HCT116 (cell line): ENCODE measurements around the gene TBC1D1. TPM values are rescaled to one million over a fixed set of nuclear protein-coding genes. Genes with fewer than 3 reads are reported as not detected.

ENCODE experiments used
- ATAC-seq: fragments of 200-7000 bp; cut with Tn5 transposase; 2 replicates; pipeline ENCODE4 v1.9.1; 2020; ENCODE audit warnings: mild to moderate bottlenecking, moderate library complexity
- BruUV-seq: library from RNA; stranded (reverse); fragments of 400-500 nt; replicated peaks from 2 replicates; lab custom pipeline; 2021; lab: Mats Ljungman, UMichigan
- CTCF ChIA-PET: fragments of 300-600 bp; sonication (Branson Sonifier 250); formaldehyde crosslinking; loops from one replicate; lab custom pipeline; 2021; ENCODE audit warnings: antibody characterized with exemption; lab: Charles Lee
- POLR2A ChIA-PET: fragments of 300-600, 350-600 bp; sonication (Branson Sonifier 250); formaldehyde crosslinking; loops from one replicate; lab custom pipeline; 2021; ENCODE audit warnings: antibody characterized with exemption; lab: Charles Lee
- RAD21 ChIA-PET, 2 experiments: fragments of 300-600 bp; sonication (Branson Sonifier 250); formaldehyde crosslinking; loops; one replicate each; lab custom pipeline; 2023; ENCODE audit warnings: low total read pairs in 2 of 2; ENCODE audit not compliant: uncharacterized antibody in 2 of 2, unreplicated experiment in 2 of 2, low non-redundant PET in 1 of 2; lab: Charles Lee
- DNase-seq: peaks from one replicate; pipeline ENCODE4 v3.0.0-alpha.2; 2010; ENCODE audit warnings: low read depth, low spot score
- H2AFZ ChIP-seq: fragments of 200-600 bp; shearing (Covaris generic), sonication (generic); 2 replicates; pipeline ENCODE4 v1.6.1; 2017; ENCODE audit warnings: low read depth, mixed run types, mixed read lengths, antibody characterized with exemption, low read length; ENCODE audit not compliant: poor library complexity, severe bottlenecking
- H3K27ac ChIP-seq: 2 replicates; pipeline ENCODE4 v1.5.1; 2012; ENCODE audit warnings: low read depth, low read length
- H3K27me3 ChIP-seq: fragments of 200-600 bp; sonication (generic); 2 replicates; pipeline ENCODE4 v1.6.1; 2016; ENCODE audit warnings: mixed run types, low read length, mixed read lengths; ENCODE audit not compliant: insufficient read depth
- H3K36me3 ChIP-seq, 2 experiments: fragments of 200-500 bp in 1 of 2; fragments of 200-600 bp in 1 of 2; sonication (Bioruptor generic) in 1 of 2; sonication (generic) in 1 of 2; 2 replicates each; pipeline versions ENCODE4 v1.5.1 to v1.6.1; 2014 to 2016; ENCODE audit warnings: low read length in 2 of 2, inconsistent platforms in 1 of 2, mixed read lengths in 1 of 2, mixed run types in 1 of 2; ENCODE audit not compliant: insufficient read depth in 2 of 2, control insufficient read depth in 1 of 2
- H3K4me1 ChIP-seq, 2 experiments: fragments of 200-600 bp in 1 of 2; sonication (generic) in 1 of 2; 2 replicates each; pipeline versions ENCODE4 v1.5.1 to v1.6.1; 2012 to 2017; ENCODE audit warnings: low read length in 2 of 2, inconsistent platforms in 1 of 2, mild to moderate bottlenecking in 1 of 2, mixed read lengths in 1 of 2, mixed run types in 1 of 2, moderate library complexity in 1 of 2; ENCODE audit not compliant: insufficient read depth in 2 of 2, control insufficient read depth in 1 of 2
- H3K4me2 ChIP-seq: fragments of 200-600 bp; sonication (generic); 2 replicates; pipeline ENCODE4 v1.6.1; 2017; ENCODE audit warnings: mixed run types, low read length, mixed read lengths
- H3K4me3 ChIP-seq, 2 experiments: fragments of 200-600 bp in 1 of 2; sonication (generic) in 1 of 2; replicated peaks in 1 of 2; 2 replicates each; pipeline ENCODE4 v1.5.1; 2011 to 2016; ENCODE audit warnings: low read length in 2 of 2, control low read depth in 1 of 2, low read depth in 1 of 2, mild to moderate bottlenecking in 1 of 2, mixed read lengths in 1 of 2, mixed run types in 1 of 2
- H3K79me2 ChIP-seq: fragments of 200-600 bp; sonication (generic); 2 replicates; pipeline ENCODE4 v1.6.1; 2017; ENCODE audit warnings: mild to moderate bottlenecking, mixed run types, low read length, moderate library complexity, mixed read lengths; ENCODE audit not compliant: insufficient read depth
- H3K9ac ChIP-seq: fragments of 200-600 bp; sonication (generic); 2 replicates; pipeline ENCODE4 v1.6.1; 2016; ENCODE audit warnings: low read length, mixed read lengths
- H3K9me2 ChIP-seq: fragments of 200-600 bp; sonication (generic), shearing (Covaris generic); 2 replicates; pipeline ENCODE4 v1.6.1; 2017; ENCODE audit warnings: mixed run types, mild to moderate bottlenecking, moderate library complexity; ENCODE audit not compliant: insufficient read depth
- H3K9me3 ChIP-seq, 2 experiments: fragments of 200-500 bp in 1 of 2; fragments of 200-600 bp in 1 of 2; sonication (Bioruptor generic) in 1 of 2; sonication (generic) in 1 of 2; 2 replicates each; pipeline ENCODE4 v1.6.1; 2014 to 2017; ENCODE audit warnings: low read length in 2 of 2, mixed read lengths in 2 of 2, inconsistent platforms in 1 of 2, low read depth in 1 of 2, mild to moderate bottlenecking in 1 of 2, mixed run types in 1 of 2, moderate library complexity in 1 of 2; ENCODE audit not compliant: control insufficient read depth in 1 of 2, insufficient read depth in 1 of 2
- H4K20me1 ChIP-seq: fragments of 200-600 bp; sonication (generic), shearing (Covaris generic); 2 replicates; pipeline ENCODE4 v1.6.1; 2017; ENCODE audit warnings: mixed run types, mild to moderate bottlenecking, moderate library complexity; ENCODE audit not compliant: insufficient read depth
- CBX3 ChIP-seq: IDR thresholded peaks from 2 replicates; pipeline ENCODE4 v1.6.1; 2012; ENCODE audit warnings: low read depth
- EGR1 ChIP-seq: IDR thresholded peaks from 2 replicates; pipeline ENCODE4 v1.6.1; 2012; ENCODE audit warnings: low read depth
- EZH2 ChIP-seq: fragments of 200-600 bp; sonication (generic); IDR thresholded peaks from 2 replicates; pipeline ENCODE4 v1.6.1; 2017; ENCODE audit warnings: antibody characterized with exemption, mixed run types
- EZH2phosphoT487 ChIP-seq: fragments of 200-600 bp; IDR thresholded peaks from 2 replicates; pipeline ENCODE4 v1.6.1; 2018; ENCODE audit warnings: antibody characterized with exemption, borderline replicate concordance
- FOSL1 ChIP-seq: IDR thresholded peaks from 2 replicates; pipeline ENCODE4 v1.6.1; 2012; ENCODE audit warnings: low read depth
- JUND ChIP-seq: IDR thresholded peaks from 2 replicates; pipeline ENCODE4 v1.6.1; 2012
- POLR2A ChIP-seq: IDR thresholded peaks from 2 replicates; pipeline ENCODE4 v1.7.0; 2011; ENCODE audit warnings: borderline replicate concordance; ENCODE audit not compliant: insufficient read depth, insufficient read length; ENCODE audit errors: extremely low read depth
- RAD21 ChIP-seq: IDR thresholded peaks from 2 replicates; pipeline ENCODE4 v1.6.1; 2012; ENCODE audit warnings: low read depth, mild to moderate bottlenecking
- YY1 ChIP-seq: IDR thresholded peaks from 2 replicates; pipeline ENCODE4 v1.6.1; 2011; ENCODE audit warnings: low read length, low read depth, moderate library complexity, mild to moderate bottlenecking; ENCODE audit not compliant: insufficient replicate concordance; ENCODE audit errors: extremely low read depth
- ZFX ChIP-seq: fragments of 450-650 bp; IDR thresholded peaks from 2 replicates; pipeline ENCODE4 v1.6.1; 2017
- ZNF274 ChIP-seq: fragments of 200-500 bp; sonication (Bioruptor generic); IDR thresholded peaks from 2 replicates; pipeline ENCODE4 v1.6.1; 2014; ENCODE audit warnings: mild to moderate bottlenecking, low read depth, low read length, inconsistent platforms
- intact Hi-C: fragments of 100-400 bp; cut with micrococcal nuclease; formaldehyde crosslinking; loops from 2 replicates; pipeline ENCODE4 v1.10.0; 2022
- total RNA-seq: library from RNA; stranded (reverse); gene quantifications from one replicate; pipeline ENCODE4 v1.2.1, GENCODE V29; 2021; ENCODE audit not compliant: unreplicated experiment
- TF ChIP-seq, protein P1 (sequence below): IDR thresholded peaks from 2 replicates; pipeline ENCODE4 v1.6.1; 2012
- TF ChIP-seq, protein P2 (sequence below): IDR thresholded peaks from 2 replicates; pipeline ENCODE4 v1.6.1; 2012
- TF ChIP-seq, protein P3 (sequence below): IDR thresholded peaks from 2 replicates; pipeline ENCODE4 v1.6.1; 2012; ENCODE audit warnings: low read depth
- TF ChIP-seq, protein P4 (sequence below), 3 experiments: fragments of 200-600 bp in 1 of 3; sonication (generic) in 1 of 3; IDR thresholded peaks in 2 of 3; conservative IDR thresholded peaks in 1 of 3; 2 replicates each; pipeline ENCODE4 v1.5.1; 2012 to 2017; ENCODE audit warnings: low read depth in 2 of 3, low read length in 2 of 3, antibody characterized with exemption in 1 of 3, borderline replicate concordance in 1 of 3, control low read depth in 1 of 3, mild to moderate bottlenecking in 1 of 3, mixed read lengths in 1 of 3, mixed run types in 1 of 3, moderate library complexity in 1 of 3; ENCODE audit not compliant: insufficient read depth in 1 of 3
- TF ChIP-seq, protein P5 (sequence below): IDR thresholded peaks from 2 replicates; pipeline ENCODE4 v1.6.1; 2011; ENCODE audit warnings: mild to moderate bottlenecking, low read length, moderate library complexity; ENCODE audit not compliant: insufficient replicate concordance; ENCODE audit errors: extremely low read depth

TBC1D1 gene
- total RNA-seq, 1 experiment from 2014 or later: 82.7 TPM

DNA sequence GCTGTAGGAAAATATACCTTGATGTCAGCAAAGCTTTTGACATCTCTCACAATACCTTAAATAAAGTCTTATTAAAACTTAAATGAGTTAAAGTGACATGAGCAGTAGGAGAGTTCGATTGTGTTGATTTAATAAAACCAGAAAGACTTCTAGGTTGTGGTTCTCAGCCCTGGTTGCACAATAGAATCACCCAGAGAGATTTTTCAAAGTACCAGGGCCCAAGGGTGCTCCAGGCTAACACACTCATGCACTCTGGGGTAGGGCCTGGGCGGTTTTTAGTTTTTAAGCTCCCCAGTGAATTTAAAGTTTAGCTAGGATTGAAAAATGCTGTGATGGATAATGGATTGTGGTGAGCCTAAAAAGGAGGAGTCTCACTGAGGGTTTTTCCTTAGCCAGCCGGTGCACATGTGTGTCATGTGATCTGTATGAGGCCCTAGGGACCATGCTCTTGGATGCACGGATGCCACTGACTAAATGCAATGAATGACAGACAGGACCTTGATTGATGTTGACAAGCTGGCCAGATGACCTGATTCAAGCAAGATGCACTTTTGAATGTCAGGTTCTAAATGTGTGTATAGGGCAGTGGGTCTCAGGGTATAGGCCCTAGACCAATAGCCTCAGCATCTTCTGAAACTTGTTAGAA lies 254.3 kb downstream of the TBC1D1 start:
- Histone ChIP-seq H4K20me1 (no peaks in the 10 kb centered on the region), H3K9me2 (no peaks in the 10 kb centered on the region), H3K9ac (no peak overlapping the region), H3K27me3 (no peaks in the 10 kb centered on the region), H3K4me3 (no peak overlapping the region), H3K4me1 (no peaks in the 10 kb centered on the region), H3K9me3 (no peaks in the 10 kb centered on the region), H3K79me2 (no peaks in the 10 kb centered on the region), H3K4me2 (no peak overlapping the region), H3K36me3 (no peaks in the 10 kb centered on the region), H3K27ac (no peak overlapping the region), H2AFZ (no peak overlapping the region)
- no TSS peak for BruUV-seq
- no peak for ATAC-seq
- no peak for DNase-seq
- TF ChIP-seq, protein P1, sequence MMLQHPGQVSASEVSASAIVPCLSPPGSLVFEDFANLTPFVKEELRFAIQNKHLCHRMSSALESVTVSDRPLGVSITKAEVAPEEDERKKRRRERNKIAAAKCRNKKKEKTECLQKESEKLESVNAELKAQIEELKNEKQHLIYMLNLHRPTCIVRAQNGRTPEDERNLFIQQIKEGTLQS: no peak
- no peak for TF ChIP-seq EZH2
- TF ChIP-seq, protein P2, sequence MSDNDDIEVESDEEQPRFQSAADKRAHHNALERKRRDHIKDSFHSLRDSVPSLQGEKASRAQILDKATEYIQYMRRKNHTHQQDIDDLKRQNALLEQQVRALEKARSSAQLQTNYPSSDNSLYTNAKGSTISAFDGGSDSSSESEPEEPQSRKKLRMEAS: no peak
- TF ChIP-seq, protein P3, sequence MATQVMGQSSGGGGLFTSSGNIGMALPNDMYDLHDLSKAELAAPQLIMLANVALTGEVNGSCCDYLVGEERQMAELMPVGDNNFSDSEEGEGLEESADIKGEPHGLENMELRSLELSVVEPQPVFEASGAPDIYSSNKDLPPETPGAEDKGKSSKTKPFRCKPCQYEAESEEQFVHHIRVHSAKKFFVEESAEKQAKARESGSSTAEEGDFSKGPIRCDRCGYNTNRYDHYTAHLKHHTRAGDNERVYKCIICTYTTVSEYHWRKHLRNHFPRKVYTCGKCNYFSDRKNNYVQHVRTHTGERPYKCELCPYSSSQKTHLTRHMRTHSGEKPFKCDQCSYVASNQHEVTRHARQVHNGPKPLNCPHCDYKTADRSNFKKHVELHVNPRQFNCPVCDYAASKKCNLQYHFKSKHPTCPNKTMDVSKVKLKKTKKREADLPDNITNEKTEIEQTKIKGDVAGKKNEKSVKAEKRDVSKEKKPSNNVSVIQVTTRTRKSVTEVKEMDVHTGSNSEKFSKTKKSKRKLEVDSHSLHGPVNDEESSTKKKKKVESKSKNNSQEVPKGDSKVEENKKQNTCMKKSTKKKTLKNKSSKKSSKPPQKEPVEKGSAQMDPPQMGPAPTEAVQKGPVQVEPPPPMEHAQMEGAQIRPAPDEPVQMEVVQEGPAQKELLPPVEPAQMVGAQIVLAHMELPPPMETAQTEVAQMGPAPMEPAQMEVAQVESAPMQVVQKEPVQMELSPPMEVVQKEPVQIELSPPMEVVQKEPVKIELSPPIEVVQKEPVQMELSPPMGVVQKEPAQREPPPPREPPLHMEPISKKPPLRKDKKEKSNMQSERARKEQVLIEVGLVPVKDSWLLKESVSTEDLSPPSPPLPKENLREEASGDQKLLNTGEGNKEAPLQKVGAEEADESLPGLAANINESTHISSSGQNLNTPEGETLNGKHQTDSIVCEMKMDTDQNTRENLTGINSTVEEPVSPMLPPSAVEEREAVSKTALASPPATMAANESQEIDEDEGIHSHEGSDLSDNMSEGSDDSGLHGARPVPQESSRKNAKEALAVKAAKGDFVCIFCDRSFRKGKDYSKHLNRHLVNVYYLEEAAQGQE: no peak
- no peak for TF ChIP-seq FOSL1
- no peak for TF ChIP-seq YY1
- TF ChIP-seq, protein P4, sequence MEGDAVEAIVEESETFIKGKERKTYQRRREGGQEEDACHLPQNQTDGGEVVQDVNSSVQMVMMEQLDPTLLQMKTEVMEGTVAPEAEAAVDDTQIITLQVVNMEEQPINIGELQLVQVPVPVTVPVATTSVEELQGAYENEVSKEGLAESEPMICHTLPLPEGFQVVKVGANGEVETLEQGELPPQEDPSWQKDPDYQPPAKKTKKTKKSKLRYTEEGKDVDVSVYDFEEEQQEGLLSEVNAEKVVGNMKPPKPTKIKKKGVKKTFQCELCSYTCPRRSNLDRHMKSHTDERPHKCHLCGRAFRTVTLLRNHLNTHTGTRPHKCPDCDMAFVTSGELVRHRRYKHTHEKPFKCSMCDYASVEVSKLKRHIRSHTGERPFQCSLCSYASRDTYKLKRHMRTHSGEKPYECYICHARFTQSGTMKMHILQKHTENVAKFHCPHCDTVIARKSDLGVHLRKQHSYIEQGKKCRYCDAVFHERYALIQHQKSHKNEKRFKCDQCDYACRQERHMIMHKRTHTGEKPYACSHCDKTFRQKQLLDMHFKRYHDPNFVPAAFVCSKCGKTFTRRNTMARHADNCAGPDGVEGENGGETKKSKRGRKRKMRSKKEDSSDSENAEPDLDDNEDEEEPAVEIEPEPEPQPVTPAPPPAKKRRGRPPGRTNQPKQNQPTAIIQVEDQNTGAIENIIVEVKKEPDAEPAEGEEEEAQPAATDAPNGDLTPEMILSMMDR (IDR thresholded peaks at IDR 0.05 in 2 of 3, conservative IDR thresholded peaks at IDR 0.05 in 1 of 3; ENCODE audit: borderline replicate concordance in 1 of 3, insufficient read depth in 1 of 3, low read depth in 2 of 3, low read length in 2 of 3): no peak
- TF ChIP-seq ZFX: no peak
- TF ChIP-seq POLR2A: no peak
- no peak for TF ChIP-seq RAD21
- no peak for TF ChIP-seq EZH2phosphoT487
- TF ChIP-seq ZNF274: no peak
- TF ChIP-seq JUND: no peak
- TF ChIP-seq, protein P5, sequence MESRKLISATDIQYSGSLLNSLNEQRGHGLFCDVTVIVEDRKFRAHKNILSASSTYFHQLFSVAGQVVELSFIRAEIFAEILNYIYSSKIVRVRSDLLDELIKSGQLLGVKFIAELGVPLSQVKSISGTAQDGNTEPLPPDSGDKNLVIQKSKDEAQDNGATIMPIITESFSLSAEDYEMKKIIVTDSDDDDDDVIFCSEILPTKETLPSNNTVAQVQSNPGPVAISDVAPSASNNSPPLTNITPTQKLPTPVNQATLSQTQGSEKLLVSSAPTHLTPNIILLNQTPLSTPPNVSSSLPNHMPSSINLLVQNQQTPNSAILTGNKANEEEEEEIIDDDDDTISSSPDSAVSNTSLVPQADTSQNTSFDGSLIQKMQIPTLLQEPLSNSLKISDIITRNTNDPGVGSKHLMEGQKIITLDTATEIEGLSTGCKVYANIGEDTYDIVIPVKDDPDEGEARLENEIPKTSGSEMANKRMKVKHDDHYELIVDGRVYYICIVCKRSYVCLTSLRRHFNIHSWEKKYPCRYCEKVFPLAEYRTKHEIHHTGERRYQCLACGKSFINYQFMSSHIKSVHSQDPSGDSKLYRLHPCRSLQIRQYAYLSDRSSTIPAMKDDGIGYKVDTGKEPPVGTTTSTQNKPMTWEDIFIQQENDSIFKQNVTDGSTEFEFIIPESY: no peak
- TF ChIP-seq CBX3: no peak
- no peak for TF ChIP-seq EGR1
- POLR2A ChIA-PET: no interaction called here
- CTCF ChIA-PET: no interaction called here
- intact Hi-C loops: no loop called here
- RAD21 ChIA-PET: no interaction called here
